SK-N-SH treated with all-trans-retinoic acid at 6 μM for 48 hours (cell line): ENCODE measurements around the gene SLC35F3.

Experiments used
- ATAC-seq: fragments of 200-7000 bp; cut with Tn5 transposase; 3 replicates; pipeline ENCODE4 v1.9.1; 2020; ENCODE audit warnings: mild to moderate bottlenecking, moderate library complexity
- BACH2 ChIP-seq: fragments of 250-450 bp; sonication (Bioruptor Pico); IDR thresholded peaks from 2 replicates; pipeline ENCODE4 v1.9.0; 2021; ENCODE audit warnings: mild to moderate bottlenecking, borderline replicate concordance
- CREB5 ChIP-seq: fragments of 250-450 bp; sonication (Bioruptor Pico); IDR thresholded peaks from 2 replicates; pipeline ENCODE4 v1.5.1; 2020; ENCODE audit warnings: low read depth, mild to moderate bottlenecking, moderate library complexity
- CSDC2 ChIP-seq: fragments of 250-450 bp; sonication (Bioruptor Pico); IDR thresholded peaks from 2 replicates; pipeline ENCODE4 v1.5.0; 2020; ENCODE audit warnings: mild to moderate bottlenecking, moderate library complexity
- CSRNP3 ChIP-seq: fragments of 250-450 bp; sonication (Bioruptor Pico); IDR thresholded peaks from 2 replicates; pipeline ENCODE4 v1.5.1; 2021; ENCODE audit warnings: mild to moderate bottlenecking, moderate library complexity
- ESRRG ChIP-seq: fragments of 250-450 bp; sonication (Bioruptor Pico); IDR thresholded peaks from 2 replicates; pipeline ENCODE4 v1.6.1; 2021; ENCODE audit warnings: mild to moderate bottlenecking
- ISL1 ChIP-seq: fragments of 250-450 bp; sonication (Bioruptor Pico); IDR thresholded peaks from 2 replicates; pipeline ENCODE4 v2.1.2; 2022; ENCODE audit warnings: mild to moderate bottlenecking, moderate library complexity
- OSR1 ChIP-seq: fragments of 250-450 bp; sonication (Bioruptor Pico); IDR thresholded peaks from 2 replicates; pipeline ENCODE4 v1.8.0; 2022; ENCODE audit warnings: moderate library complexity, mild to moderate bottlenecking, inconsistent platforms
- PATZ1 ChIP-seq: fragments of 250-450 bp; sonication (Bioruptor Pico); IDR thresholded peaks from 2 replicates; pipeline ENCODE4 v1.8.0; 2020; ENCODE audit warnings: mild to moderate bottlenecking, moderate library complexity, borderline replicate concordance
- POU6F1 ChIP-seq: fragments of 250-450 bp; sonication (Bioruptor Pico); IDR thresholded peaks from 2 replicates; pipeline ENCODE4 v1.8.0; 2021; ENCODE audit warnings: low read depth, mild to moderate bottlenecking, moderate library complexity, borderline replicate concordance
- RARB ChIP-seq: fragments of 250-450 bp; sonication (Bioruptor Pico); IDR thresholded peaks from 2 replicates; pipeline ENCODE4 v1.8.0; 2021; ENCODE audit warnings: mild to moderate bottlenecking, moderate library complexity
- SNAI2 ChIP-seq: fragments of 250-450 bp; sonication (Bioruptor Pico); IDR thresholded peaks from 2 replicates; pipeline ENCODE4 v1.5.0; 2020; ENCODE audit warnings: mild to moderate bottlenecking, moderate library complexity
- TOX ChIP-seq: fragments of 250-450 bp; sonication (Bioruptor Pico); IDR thresholded peaks from 2 replicates; pipeline ENCODE4 v1.8.0; 2021; ENCODE audit warnings: mild to moderate bottlenecking, moderate library complexity, borderline replicate concordance
- TSHZ2 ChIP-seq: fragments of 250-450 bp; sonication (Bioruptor Pico); IDR thresholded peaks from 2 replicates; pipeline ENCODE4 v1.5.0; 2020; ENCODE audit warnings: mild to moderate bottlenecking, moderate library complexity
- ZC3H10 ChIP-seq: fragments of 250-450 bp; sonication (Bioruptor Pico); IDR thresholded peaks from 2 replicates; pipeline ENCODE4 v1.5.1; 2021; ENCODE audit warnings: mild to moderate bottlenecking, moderate library complexity
- ZFP3 ChIP-seq: fragments of 250-450 bp; sonication (Bioruptor Pico); IDR thresholded peaks from 2 replicates; pipeline ENCODE4 v1.5.0; 2020; ENCODE audit warnings: mild to moderate bottlenecking, moderate library complexity
- ZFP30 ChIP-seq: fragments of 450-650 bp; formaldehyde crosslinking; IDR thresholded peaks from 2 replicates; pipeline ENCODE4 v1.5.0; 2022; ENCODE audit warnings: mild to moderate bottlenecking, moderate library complexity
- ZNF565 ChIP-seq: fragments of 450-650 bp; formaldehyde crosslinking; conservative IDR thresholded peaks from 2 replicates; pipeline ENCODE4 v1.5.0; 2020; ENCODE audit warnings: low read depth, mild to moderate bottlenecking, moderate library complexity
- ZNF70 ChIP-seq: fragments of 450-650 bp; formaldehyde crosslinking; IDR thresholded peaks from 2 replicates; pipeline ENCODE4 v1.5.0; 2020; ENCODE audit warnings: mild to moderate bottlenecking, moderate library complexity
- ZNF8 ChIP-seq: fragments of 450-650 bp; formaldehyde crosslinking; IDR thresholded peaks from 2 replicates; pipeline ENCODE4 v1.5.0; 2020; ENCODE audit warnings: mild to moderate bottlenecking, moderate library complexity

SLC35F3 gene

GRCh38 chr1:234371414-234371813, 466.9 kb downstream of the SLC35F3 start:
- TF ChIP-seq CSDC2 (no peak), ZNF8 (CRISPR knock-in tag) (no peak), SNAI2 (no peak)
- ATAC-seq: no peak

GRCh38 chr1:234372011-234372757, 467.7 kb downstream of the SLC35F3 start:
- no peak for TF ChIP-seq POU6F1 (CRISPR knock-in tag)
- TF ChIP-seq ZC3H10 (CRISPR knock-in tag): peak; percentile 59; the same call in 1 of the 2 replicates
- TF ChIP-seq, all 23 proteins: peak for 1
- no peak for ATAC-seq

- TF ChIP-seq SNAI2 (no peak), CREB5 (CRISPR knock-in tag) (no peak), POU6F1 (CRISPR knock-in tag) (peak; percentile 80; the same call in 1 of the 2 replicates), OSR1 (CRISPR knock-in tag) (no peak), PATZ1 (CRISPR knock-in tag) (peak; percentile 52; the same call in 1 of the 2 replicates), RARB (CRISPR knock-in tag) (peak; percentile 65; the same call in 1 of the 2 replicates), TOX (CRISPR knock-in tag) (peak; percentile 30; the same call in 1 of the 2 replicates)
- peak; percentile 96 for ATAC-seq
Observed at GRCh38 chr1:234373064-234373958, 468.8 kb downstream of the SLC35F3 start, which contains the start of gene COA6. TSS of gene COA6 (plus strand) at chr1:234373456. CDS start at chr1:234373467, 11 bp downstream.

GRCh38 chr1:234373959-234374254, 469.4 kb downstream of the SLC35F3 start:
- no peak for ATAC-seq
- TF ChIP-seq CSRNP3 (CRISPR knock-in tag): no peak
- no peak for TF ChIP-seq POU6F1 (CRISPR knock-in tag)
- TF ChIP-seq ZNF565 (CRISPR knock-in tag): no peak
- no peak for TF ChIP-seq TSHZ2 (CRISPR knock-in tag)
- no peak for TF ChIP-seq CREB5 (CRISPR knock-in tag)
- TF ChIP-seq ESRRG (CRISPR knock-in tag): no peak
- no peak for TF ChIP-seq ZFP30 (CRISPR knock-in tag)
- no peak for TF ChIP-seq ZFP3 (CRISPR knock-in tag)
- TF ChIP-seq ZNF70 (CRISPR knock-in tag): no peak
- no peak for TF ChIP-seq ZNF8 (CRISPR knock-in tag)
- no peak for TF ChIP-seq CSDC2
- TF ChIP-seq ISL1 (CRISPR knock-in tag): no peak
- TF ChIP-seq RARB (CRISPR knock-in tag): no peak
- no peak for TF ChIP-seq TOX (CRISPR knock-in tag)
- TF ChIP-seq BACH2: no peak
